SU-DHL-6 (cell line): ENCODE results near the gene LKAAEAR1.

ENCODE experiments used
- H2AFZ ChIP-seq: fragments of 200-600 bp; sonication (generic); 2 replicates; pipeline ENCODE4 v1.6.1; 2014; ENCODE audit warnings: low read depth, mild to moderate bottlenecking, moderate library complexity, mixed read lengths, antibody characterized with exemption, low read length; ENCODE audit not compliant: severe bottlenecking
- H3F3A ChIP-seq: fragments of 200-600 bp; shearing (Covaris generic); 2 replicates; pipeline ENCODE4 v1.6.0; 2016; ENCODE audit warnings: antibody characterized with exemption, mild to moderate bottlenecking; ENCODE audit not compliant: insufficient read depth
- H3K27ac ChIP-seq: fragments of 200-600 bp; sonication (generic); 2 replicates; pipeline ENCODE4 v1.5.1; 2016; ENCODE audit warnings: low read depth, mild to moderate bottlenecking, low read length, moderate library complexity, mixed read lengths
- H3K27me3 ChIP-seq: fragments of 200-600 bp; sonication (generic), shearing (Covaris generic); 2 replicates; pipeline ENCODE4 v1.6.0; 2014; ENCODE audit warnings: mild to moderate bottlenecking, low read length
- H3K36me3 ChIP-seq: fragments of 200-600 bp; sonication (generic); 2 replicates; pipeline ENCODE4 v1.6.1; 2014; ENCODE audit warnings: mild to moderate bottlenecking, low read length, mixed read lengths
- H3K4me2 ChIP-seq: fragments of 300-600, 200-600 bp; shearing (Covaris generic), sonication (generic); 2 replicates; pipeline ENCODE4 v1.6.0; 2014; ENCODE audit warnings: low read length, low read depth, mild to moderate bottlenecking; ENCODE audit not compliant: poor library complexity, severe bottlenecking
- H3K4me3 ChIP-seq: fragments of 200-600 bp; sonication (generic); 2 replicates; pipeline ENCODE4 v1.5.1; 2014; ENCODE audit warnings: antibody characterized with exemption, low read length, mild to moderate bottlenecking, mixed read lengths; ENCODE audit not compliant: insufficient read depth, poor library complexity, severe bottlenecking
- H3K79me2 ChIP-seq: fragments of 200-600 bp; sonication (generic); 2 replicates; pipeline ENCODE4 v1.6.1; 2014; ENCODE audit warnings: mild to moderate bottlenecking, low read length, moderate library complexity; ENCODE audit not compliant: insufficient read depth
- H3K9ac ChIP-seq: fragments of 200-600 bp; sonication (generic); 2 replicates; pipeline ENCODE4 v1.7.0; 2014; ENCODE audit warnings: mild to moderate bottlenecking, low read length
- H3K9me2 ChIP-seq: fragments of 200-600 bp; sonication (generic); replicated peaks from 2 replicates; pipeline ENCODE4 v1.6.1; 2014; ENCODE audit warnings: low read length; ENCODE audit not compliant: insufficient read depth
- H3K9me3 ChIP-seq: fragments of 200-600 bp; sonication (generic); 2 replicates; pipeline ENCODE4 v1.6.1; 2014; ENCODE audit warnings: low read length, mixed read lengths; ENCODE audit not compliant: insufficient read depth
- H4K20me1 ChIP-seq: fragments of 200-600 bp; sonication (generic); 2 replicates; pipeline ENCODE4 v1.6.1; 2014; ENCODE audit warnings: low read depth, mild to moderate bottlenecking, antibody characterized with exemption, low read length, moderate library complexity, mixed read lengths
- EZH2phosphoT487 ChIP-seq: fragments of 200-600 bp; sonication (generic), shearing (Covaris generic); conservative IDR thresholded peaks from 2 replicates; pipeline ENCODE4 v1.6.1; 2018; ENCODE audit warnings: mild to moderate bottlenecking, antibody characterized with exemption, low read length, moderate library complexity, mixed read lengths
- TF ChIP-seq, protein P1 (sequence below): fragments of 200-600 bp; sonication (generic); IDR thresholded peaks from one replicate; pipeline ENCODE4 v1.5.1; 2017; ENCODE audit warnings: antibody characterized with exemption, mild to moderate bottlenecking, low read length, moderate library complexity; ENCODE audit not compliant: insufficient read depth, poor library complexity, severe bottlenecking

The LKAAEAR1 gene

GRCh38 chr20:64050261-64051032 is 33.8 kb downstream of the LKAAEAR1 start:
- Histone ChIP-seq H2AFZ (no peak overlapping the region), H3K27ac (no peak overlapping the region), H3K4me2 (no peak overlapping the region), H3K9me2 (no peaks in the 10 kb centered on the region), H3K27me3 (no peaks in the 10 kb centered on the region), H3K9me3 (no peaks in the 10 kb centered on the region), H3F3A (no peaks in the 10 kb centered on the region), H3K4me3 (no peak overlapping the region), H3K9ac (no peak overlapping the region), H3K36me3 (no peaks in the 10 kb centered on the region), H4K20me1 (no peaks in the 10 kb centered on the region), H3K79me2 (no peaks in the 10 kb centered on the region)
- TF ChIP-seq, protein P1, sequence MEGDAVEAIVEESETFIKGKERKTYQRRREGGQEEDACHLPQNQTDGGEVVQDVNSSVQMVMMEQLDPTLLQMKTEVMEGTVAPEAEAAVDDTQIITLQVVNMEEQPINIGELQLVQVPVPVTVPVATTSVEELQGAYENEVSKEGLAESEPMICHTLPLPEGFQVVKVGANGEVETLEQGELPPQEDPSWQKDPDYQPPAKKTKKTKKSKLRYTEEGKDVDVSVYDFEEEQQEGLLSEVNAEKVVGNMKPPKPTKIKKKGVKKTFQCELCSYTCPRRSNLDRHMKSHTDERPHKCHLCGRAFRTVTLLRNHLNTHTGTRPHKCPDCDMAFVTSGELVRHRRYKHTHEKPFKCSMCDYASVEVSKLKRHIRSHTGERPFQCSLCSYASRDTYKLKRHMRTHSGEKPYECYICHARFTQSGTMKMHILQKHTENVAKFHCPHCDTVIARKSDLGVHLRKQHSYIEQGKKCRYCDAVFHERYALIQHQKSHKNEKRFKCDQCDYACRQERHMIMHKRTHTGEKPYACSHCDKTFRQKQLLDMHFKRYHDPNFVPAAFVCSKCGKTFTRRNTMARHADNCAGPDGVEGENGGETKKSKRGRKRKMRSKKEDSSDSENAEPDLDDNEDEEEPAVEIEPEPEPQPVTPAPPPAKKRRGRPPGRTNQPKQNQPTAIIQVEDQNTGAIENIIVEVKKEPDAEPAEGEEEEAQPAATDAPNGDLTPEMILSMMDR: no peak
- no peak for TF ChIP-seq EZH2phosphoT487

DNA sequence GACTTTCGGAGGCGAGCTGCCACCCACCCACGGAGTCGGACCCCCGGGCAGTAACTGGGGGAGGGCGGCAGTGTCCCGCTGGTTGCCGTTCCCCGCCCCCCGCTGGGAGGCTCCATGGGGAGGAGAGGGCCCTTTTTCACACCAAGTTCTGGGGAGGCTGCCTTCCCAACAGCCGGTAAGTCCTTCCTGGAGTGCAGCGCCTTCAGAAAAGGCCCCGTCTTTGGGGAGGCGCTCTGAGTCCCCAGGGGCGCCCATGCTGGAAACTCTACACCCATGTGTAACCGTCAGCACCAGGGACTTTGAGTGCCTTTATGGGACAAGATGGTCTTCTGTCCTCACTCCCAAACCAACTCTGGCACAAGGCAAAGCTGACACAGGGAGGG is 34.3 kb downstream of the LKAAEAR1 start:
- no peaks in the 10 kb centered on the region for H3K27me3 ChIP-seq
- no peak overlapping the region for H3K4me2 ChIP-seq

GRCh38 chr20:64049060-64049877 is 34.9 kb downstream of the LKAAEAR1 start, which contains the start of gene SOX18:
Gene SOX18, minus strand, starts transcription at chr20:64049639. Its CDS starts 123 bp downstream, at chr20:64049516.
- Histone ChIP-seq H3F3A (peaks cover 3% of the 10 kb centered on the region; the same call in 1 of the 2 replicates), H3K36me3 (no peaks in the 10 kb centered on the region), H3K9me2 (no peaks in the 10 kb centered on the region), H3K79me2 (no peaks in the 10 kb centered on the region), H2AFZ (no peak within 1 kb of the TSS), H3K27ac (no peak within 1 kb of the TSS), H3K4me3 (no peak within 1 kb of the TSS), H3K27me3 (no peaks in the 10 kb centered on the region), H4K20me1 (no peaks in the 10 kb centered on the region), H3K9ac (no peak within 1 kb of the TSS), H3K4me2 (no peak within 1 kb of the TSS), H3K9me3 (no peaks in the 10 kb centered on the region)
- no peak for TF ChIP-seq EZH2phosphoT487
- TF ChIP-seq, protein P1: no peak

More for the DNA sequence above, 34.3 kb downstream of the LKAAEAR1 start:
- Histone ChIP-seq H4K20me1 (no peaks in the 10 kb centered on the region), H3K4me3 (no peak overlapping the region), H3F3A (no peaks in the 10 kb centered on the region), H3K36me3 (no peaks in the 10 kb centered on the region), H3K79me2 (no peaks in the 10 kb centered on the region), H2AFZ (no peak overlapping the region), H3K9ac (no peak overlapping the region), H3K27ac (no peak overlapping the region), H3K9me3 (no peaks in the 10 kb centered on the region), H3K9me2 (no peaks in the 10 kb centered on the region)
- no peak for TF ChIP-seq EZH2phosphoT487
- TF ChIP-seq, protein P1: no peak
